GM21367 (cell line): ENCODE measurements around the gene SIGLEC15.
"Not testable (repeated sequence)": the region's sequence is repeated elsewhere in the genome, so short reads cannot be mapped to it uniquely, and the experiment has no call there.

Source experiments
- ATAC-seq: cut with Tn5 transposase; IDR thresholded peaks from one replicate; pipeline ENCODE4 v1.9.1; 2021; ENCODE audit not compliant: unreplicated experiment

Gene SIGLEC15

GRCh38 chr18:45841765-45842442 lies 16.4 kb downstream of the SIGLEC15 start:
- no peak for ATAC-seq

GRCh38 chr18:45843019-45843418 lies 17.5 kb downstream of the SIGLEC15 start:
- ATAC-seq: no peak

GRCh38 chr18:45844938-45845337 lies 19.5 kb downstream of the SIGLEC15 start:
- ATAC-seq: no peak

- ATAC-seq: no peak
Measured at GRCh38 chr18:45845410-45845809, 19.9 kb downstream of the SIGLEC15 start.

- no peak for ATAC-seq
Measured at GRCh38 chr18:45847119-45847518, 21.6 kb downstream of the SIGLEC15 start.

GRCh38 chr18:45848643-45849042 lies 23.2 kb downstream of the SIGLEC15 start:
- ATAC-seq: not testable (repeated sequence)

GRCh38 chr18:45849529-45849928 lies 24.1 kb downstream of the SIGLEC15 start:
- no peak for ATAC-seq

- no peak for ATAC-seq
Measured at GRCh38 chr18:45850021-45850420, 24.5 kb downstream of the SIGLEC15 start.

GRCh38 chr18:45851161-45851925 lies 25.9 kb downstream of the SIGLEC15 start:
- ATAC-seq: no peak

- ATAC-seq: no peak
Measured at GRCh38 chr18:45852631-45853030, 27.2 kb downstream of the SIGLEC15 start.

- ATAC-seq: no peak
Measured at GRCh38 chr18:45854036-45854586, 28.6 kb downstream of the SIGLEC15 start.

GRCh38 chr18:45856531-45856930 lies 31.1 kb downstream of the SIGLEC15 start:
- ATAC-seq: no peak

GRCh38 chr18:45859334-45859733 lies 33.9 kb downstream of the SIGLEC15 start:
- ATAC-seq: no peak

- no peak for ATAC-seq
Measured at GRCh38 chr18:45860492-45860891, 35.0 kb downstream of the SIGLEC15 start.

- no peak for ATAC-seq
Measured at GRCh38 chr18:45860971-45861370, 35.5 kb downstream of the SIGLEC15 start.

- ATAC-seq: no peak
Measured at GRCh38 chr18:45861926-45862325, 36.5 kb downstream of the SIGLEC15 start.

- no peak for ATAC-seq
Measured at GRCh38 chr18:45863469-45863868, 38.0 kb downstream of the SIGLEC15 start.

GRCh38 chr18:45864081-45864480 lies 38.6 kb downstream of the SIGLEC15 start:
- ATAC-seq: no peak

GRCh38 chr18:45865466-45865865 lies 40.0 kb downstream of the SIGLEC15 start:
- ATAC-seq: no peak

GRCh38 chr18:45870419-45870818 lies 44.9 kb downstream of the SIGLEC15 start:
- no peak for ATAC-seq

GRCh38 chr18:45871431-45872084 lies 46.1 kb downstream of the SIGLEC15 start:
- no peak for ATAC-seq
